ENCODE results near the gene OS9.
A peak's percentile ranks its signal among the peaks of the same experiment; 100 is the strongest.

Gene OS9

GRCh38 chr12:57733928-57734327 is 40.0 kb downstream of the OS9 start:
- H3K4me3 ChIP-seq (ENCODE audit: control insufficient read depth, low read depth, low read length), result no peak overlapping the region
- no peak for TF ChIP-seq CTCF (conservative IDR thresholded peaks at IDR 0.05; ENCODE audit: control insufficient read depth, insufficient read depth, low read depth, low read length)
- no peak for DNase-seq (ENCODE audit: low read depth)

- TF ChIP-seq CTCF (conservative IDR thresholded peaks at IDR 0.05; ENCODE audit: control insufficient read depth, insufficient read depth, low read depth, low read length), result no peak
- no peak overlapping the region for H3K4me3 ChIP-seq (ENCODE audit: control insufficient read depth, low read depth, low read length)
- no peak for DNase-seq (ENCODE audit: low read depth)
Measured at GRCh38 chr12:57734591-57734990, 40.7 kb downstream of the OS9 start.

- no peak overlapping the region for H3K4me3 ChIP-seq (ENCODE audit: control insufficient read depth, low read depth, low read length)
- DNase-seq (ENCODE audit: low read depth), result no peak
- TF ChIP-seq CTCF (conservative IDR thresholded peaks at IDR 0.05; ENCODE audit: control insufficient read depth, insufficient read depth, low read depth, low read length), result no peak
Measured at GRCh38 chr12:57735198-57735855, 41.4 kb downstream of the OS9 start.

- TF ChIP-seq CTCF (conservative IDR thresholded peaks at IDR 0.05; ENCODE audit: control insufficient read depth, insufficient read depth, low read depth, low read length), result peak; percentile 25
- peak overlapping the region; percentile 26 for H3K4me3 ChIP-seq (ENCODE audit: control insufficient read depth, low read depth, low read length)
Measured at GRCh38 chr12:57735952-57736740, 42.2 kb downstream of the OS9 start.

GRCh38 chr12:57736741-57737466 is 43.0 kb downstream of the OS9 start:
- no peak for TF ChIP-seq CTCF (conservative IDR thresholded peaks at IDR 0.05; ENCODE audit: control insufficient read depth, insufficient read depth, low read depth, low read length)
- no peak for DNase-seq (ENCODE audit: low read depth)
- H3K4me3 ChIP-seq (ENCODE audit: control insufficient read depth, low read depth, low read length), result no peak overlapping the region

More at GRCh38 chr12:57735952-57736740, 42.2 kb downstream of the OS9 start:
- DNase-seq (ENCODE audit: low read depth), result peak; percentile 34

GRCh38 chr12:57737467-57738460 is 43.8 kb downstream of the OS9 start:
- TF ChIP-seq CTCF (conservative IDR thresholded peaks at IDR 0.05; ENCODE audit: control insufficient read depth, insufficient read depth, low read depth, low read length), result no peak
- DNase-seq (ENCODE audit: low read depth), result no peak
- H3K4me3 ChIP-seq (ENCODE audit: control insufficient read depth, low read depth, low read length), result peak overlapping the region; percentile 2
